PC-9 (cell line): ENCODE data around the gene RALGAPA2.

Experiments
- CTCF ChIP-seq: fragments of 200-600 bp; sonication (generic); conservative IDR thresholded peaks from 2 replicates; pipeline ENCODE4 v1.6.1; 2017; ENCODE audit warnings: mixed run types, antibody characterized with exemption, mild to moderate bottlenecking, moderate library complexity
- EZH2 ChIP-seq: fragments of 200-600 bp; sonication (generic); IDR thresholded peaks from 2 replicates; pipeline ENCODE4 v1.8.0; 2017; ENCODE audit warnings: antibody characterized with exemption, low read depth

DNA sequence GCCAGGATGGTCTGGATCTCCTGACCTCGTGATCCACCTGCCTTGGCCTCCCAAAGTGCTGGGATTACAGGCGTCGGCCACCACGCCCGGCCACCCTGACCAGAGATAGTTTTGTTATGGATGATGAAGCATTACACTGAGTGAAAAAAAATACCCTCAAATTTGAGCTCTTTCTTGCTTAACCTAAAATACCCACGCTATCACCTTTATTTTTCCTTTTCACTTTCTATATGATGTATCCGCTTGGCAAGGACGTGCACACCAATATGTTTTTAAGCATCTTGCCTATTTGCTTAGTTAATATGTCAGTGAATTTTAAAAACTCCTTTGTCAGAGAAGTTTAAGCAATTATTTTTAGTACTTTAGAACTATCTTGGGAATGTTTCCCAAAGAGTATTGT lies 194.2 kb downstream of the RALGAPA2 start:
- TF ChIP-seq CTCF = no peak
- no peak for TF ChIP-seq EZH2
